HepG2 (cell line): ENCODE measurements around the gene PEX13. TPM values are rescaled to one million over a fixed set of nuclear protein-coding genes. Genes with fewer than 3 reads are reported as not detected.

Experiments used
- ATAC-seq: fragments of 200-7000 bp; cut with Tn5 transposase; 3 replicates; pipeline ENCODE4 v1.9.1; 2020; ENCODE audit warnings: mild to moderate bottlenecking, moderate library complexity
- BruUV-seq: library from RNA; stranded (reverse); fragments of 400-500 nt; replicated peaks from 2 replicates; lab custom pipeline; 2021; lab: Mats Ljungman, UMichigan
- CTCF ChIA-PET: fragments of 300-600 bp; formaldehyde crosslinking; extraction: SDS; loops from one replicate; lab custom pipeline; 2021; ENCODE audit warnings: low total read pairs, inconsistent platforms, low intra/inter-chr PET ratio; lab: Yijun Ruan, JAX
- POLR2A ChIA-PET: fragments of 350-600 bp; sonication (Branson Sonifier 250); formaldehyde crosslinking; loops from one replicate; lab custom pipeline; 2020; ENCODE audit warnings: antibody characterized with exemption, inconsistent platforms; lab: Yijun Ruan, JAX
- DNase-seq: peaks from one replicate; pipeline ENCODE4 v3.0.0-alpha.2; 2015; ENCODE audit warnings: low spot score
- FAIRE-seq: peaks from 3 replicates; lab custom pipeline; 2011; peaks lifted over from hg19 to GRCh38; lab: Jason Lieb, UNC
- H2AFZ ChIP-seq: one replicate; pipeline ENCODE4 v1.6.1; 2011; ENCODE audit warnings: low read length, inconsistent platforms
- H3K27ac ChIP-seq: fragments of 300-600 bp; 3 replicates; pipeline ENCODE4 v1.8.0; 2011; ENCODE audit warnings: mixed run types, mild to moderate bottlenecking, mixed read lengths, low read length, inconsistent platforms; ENCODE audit not compliant: insufficient read depth; ENCODE audit errors: extremely low read length
- H3K27me3 ChIP-seq, 2 experiments: fragments of 200-600 bp in 1 of 2; 2 replicates in 1 of 2; 3 replicates in 1 of 2; pipeline versions ENCODE4 v1.6.0 to v1.8.0; 2011; ENCODE audit warnings: low read length in 2 of 2, mild to moderate bottlenecking in 2 of 2, moderate library complexity in 2 of 2, inconsistent platforms in 1 of 2; ENCODE audit not compliant: insufficient read depth in 2 of 2, control insufficient read depth in 1 of 2
- H3K36me3 ChIP-seq, 2 experiments: fragments of 200-600 bp in 1 of 2; replicated peaks in 1 of 2; 2 replicates in 1 of 2; 3 replicates in 1 of 2; pipeline versions ENCODE4 v1.5.1 to v1.8.0; 2011; ENCODE audit warnings: low read length in 2 of 2, inconsistent platforms in 1 of 2; ENCODE audit not compliant: insufficient read depth in 2 of 2, control insufficient read depth in 1 of 2
- H3K4me1 ChIP-seq: 2 replicates; pipeline ENCODE4 v1.5.1; 2012; ENCODE audit warnings: low read length, inconsistent platforms; ENCODE audit not compliant: insufficient read depth
- H3K4me2 ChIP-seq: 2 replicates; pipeline ENCODE4 v1.6.0; 2011; ENCODE audit warnings: low read depth, low read length, inconsistent platforms
- H3K4me3 ChIP-seq, 3 experiments: fragments of 200-600 bp in 1 of 3; sonication (generic), shearing (Covaris generic) in 1 of 3; replicated peaks in 1 of 3; 2 replicates each; pipeline ENCODE4 v1.5.1; 2011 to 2016; ENCODE audit warnings: low read length in 3 of 3, inconsistent platforms in 2 of 3, low read depth in 2 of 3, mild to moderate bottlenecking in 2 of 3, control low read depth in 1 of 3, mixed read lengths in 1 of 3; ENCODE audit not compliant: insufficient read depth in 1 of 3
- H3K79me2 ChIP-seq: one replicate; pipeline ENCODE4 v1.6.1; 2011; ENCODE audit warnings: low read length, inconsistent platforms; ENCODE audit not compliant: insufficient read depth
- H3K9ac ChIP-seq: 2 replicates; pipeline ENCODE4 v1.6.0; 2011; ENCODE audit warnings: mild to moderate bottlenecking, low read depth, low read length, inconsistent platforms; ENCODE audit not compliant: insufficient read depth
- H3K9me3 ChIP-seq: 2 replicates; pipeline ENCODE4 v1.5.1; 2012; ENCODE audit warnings: mild to moderate bottlenecking, low read length
- H4K20me1 ChIP-seq: 2 replicates; pipeline ENCODE4 v1.6.0; 2011; ENCODE audit warnings: inconsistent platforms, mild to moderate bottlenecking, low read length, moderate library complexity; ENCODE audit not compliant: insufficient read depth
- EP300 ChIP-seq, 3 experiments: sonication (generic) in 1 of 3; formaldehyde crosslinking in 1 of 3; IDR thresholded peaks; 2 replicates each; pipeline versions ENCODE4 v1.5.1 to v1.6.1; 2011 to 2020; ENCODE audit warnings: low read depth in 2 of 3, low read length in 2 of 3, borderline replicate concordance in 1 of 3, improper control_type of control experiment in 1 of 3, mild to moderate bottlenecking in 1 of 3, missing genetic modification reagents in 1 of 3, moderate library complexity in 1 of 3
- HDAC1 ChIP-seq: sonication (generic); formaldehyde crosslinking; IDR thresholded peaks from 2 replicates; pipeline ENCODE4 v1.5.1; 2020; ENCODE audit warnings: mild to moderate bottlenecking, missing genetic modification reagents
- KLF16 ChIP-seq, 2 experiments: sonication (generic) in 1 of 2; formaldehyde crosslinking in 1 of 2; IDR thresholded peaks; 2 replicates each; pipeline versions ENCODE4 v1.6.1 to v1.8.0; 2016 to 2023; ENCODE audit warnings: missing genetic modification reagents in 2 of 2, missing compliant biosample characterization in 1 of 2
- MEIS1 ChIP-seq: sonication (generic); formaldehyde crosslinking; IDR thresholded peaks from 2 replicates; pipeline ENCODE4 v1.9.0; 2021; ENCODE audit warnings: mild to moderate bottlenecking, missing genetic modification reagents, moderate library complexity, borderline replicate concordance
- MTF1 ChIP-seq: sonication (generic); formaldehyde crosslinking; IDR thresholded peaks from 2 replicates; pipeline ENCODE4 v1.5.0; 2020; ENCODE audit warnings: missing genetic modification reagents
- POLR2A ChIP-seq, 2 experiments: IDR thresholded peaks; 2 replicates each; pipeline ENCODE4 v1.6.1; 2011; ENCODE audit warnings: low read depth in 2 of 2, low read length in 2 of 2, mild to moderate bottlenecking in 1 of 2, moderate library complexity in 1 of 2; ENCODE audit not compliant: insufficient read depth in 1 of 2
- REL ChIP-seq: sonication (generic); formaldehyde crosslinking; conservative IDR thresholded peaks from 2 replicates; pipeline ENCODE4 v1.8.0; 2022; ENCODE audit warnings: mild to moderate bottlenecking, missing genetic modification reagents, moderate library complexity
- SIN3A ChIP-seq: IDR thresholded peaks from 2 replicates; pipeline ENCODE4 v1.6.1; 2011; ENCODE audit warnings: low read depth, mild to moderate bottlenecking, control low read depth, low read length, borderline replicate concordance
- SMYD3 ChIP-seq: sonication (generic); formaldehyde crosslinking; IDR thresholded peaks from 2 replicates; pipeline ENCODE4 v1.8.1; 2023; ENCODE audit warnings: mild to moderate bottlenecking, missing genetic modification reagents
- SRF ChIP-seq: IDR thresholded peaks from 2 replicates; pipeline ENCODE4 v1.6.1; 2011; ENCODE audit warnings: mild to moderate bottlenecking, low read depth, low read length, moderate library complexity
- TEAD2 ChIP-seq: sonication (generic); formaldehyde crosslinking; IDR thresholded peaks from 2 replicates; pipeline ENCODE4 v1.9.0; 2021; ENCODE audit warnings: missing genetic modification reagents
- ZNF562 ChIP-seq: sonication (generic); formaldehyde crosslinking; IDR thresholded peaks from 2 replicates; pipeline ENCODE4 v1.8.0; 2022; ENCODE audit warnings: missing genetic modification reagents, borderline replicate concordance
- ZNF772 ChIP-seq: sonication (generic); formaldehyde crosslinking; IDR thresholded peaks from 2 replicates; pipeline ENCODE4 v1.5.0; 2020; ENCODE audit warnings: mild to moderate bottlenecking, missing genetic modification reagents
- ZNF792 ChIP-seq: IDR thresholded peaks from 2 replicates; pipeline ENCODE4 v1.6.1; 2016
- ZNF850 ChIP-seq: sonication (generic); formaldehyde crosslinking; conservative IDR thresholded peaks from 2 replicates; pipeline ENCODE4 v1.9.0; 2021; ENCODE audit warnings: mild to moderate bottlenecking, missing genetic modification reagents
- WGBS: methylation state at CpG from one replicate; pipeline ENCODE4 v1.1.6; 2017; ENCODE audit warnings: low lambda C conversion rate; 5-methylcytosine and 5-hydroxymethylcytosine counted together
- in situ Hi-C: cut with HindIII; loops from 2 replicates; pipeline ENCODE4 v1.10.0; 2017; ENCODE audit warnings: low pct_unique_long_range_greater_than_20kb; ENCODE audit not compliant: extremely low pct_ligation_motif_present
- intact Hi-C: fragments of 100-400 bp; cut with micrococcal nuclease; formaldehyde crosslinking; loops from one replicate; pipeline ENCODE4 v1.10.0; 2022; ENCODE audit not compliant: unreplicated experiment
- polyA plus RNA-seq, 8 experiments: library from polyadenylated mRNA; depleted of rRNA in 3 of 8; stranded (reverse) in 7 of 8; unstranded in 1 of 8; fragments of >200 nt; fragmentation: Illumina TruSeq in 4 of 8; extraction: Trizol in 4 of 8; gene quantifications; 2 replicates each; pipeline versions ENCODE4 v1.2.1 to v1.2.3, GENCODE V29; 2011 to 2016; ENCODE audit warnings: low read depth in 4 of 8, missing spikeins in 1 of 8, mixed read lengths in 1 of 8; ENCODE audit not compliant: insufficient read depth in 1 of 8
- total RNA-seq, 5 experiments: library from RNA; depleted of rRNA; stranded (reverse); fragments of >200 nt; fragmentation: Illumina TruSeq; extraction: Trizol; gene quantifications; 2 replicates each; pipeline ENCODE4 v1.2.3, GENCODE V29; 2016; ENCODE audit warnings: low read depth in 1 of 5
- TF ChIP-seq, protein P1 (sequence below): sonication (generic); formaldehyde crosslinking; IDR thresholded peaks from 2 replicates; pipeline ENCODE4 v1.4.0; 2020; ENCODE audit warnings: mild to moderate bottlenecking, missing genetic modification reagents

PEX13 gene
- total and polyA plus RNA-seq, 2 of the 13 experiments (the other 11 are each of a cell fraction or from before 2014, with no cell fraction given) = 47.9 to 75.9 TPM

DNA sequence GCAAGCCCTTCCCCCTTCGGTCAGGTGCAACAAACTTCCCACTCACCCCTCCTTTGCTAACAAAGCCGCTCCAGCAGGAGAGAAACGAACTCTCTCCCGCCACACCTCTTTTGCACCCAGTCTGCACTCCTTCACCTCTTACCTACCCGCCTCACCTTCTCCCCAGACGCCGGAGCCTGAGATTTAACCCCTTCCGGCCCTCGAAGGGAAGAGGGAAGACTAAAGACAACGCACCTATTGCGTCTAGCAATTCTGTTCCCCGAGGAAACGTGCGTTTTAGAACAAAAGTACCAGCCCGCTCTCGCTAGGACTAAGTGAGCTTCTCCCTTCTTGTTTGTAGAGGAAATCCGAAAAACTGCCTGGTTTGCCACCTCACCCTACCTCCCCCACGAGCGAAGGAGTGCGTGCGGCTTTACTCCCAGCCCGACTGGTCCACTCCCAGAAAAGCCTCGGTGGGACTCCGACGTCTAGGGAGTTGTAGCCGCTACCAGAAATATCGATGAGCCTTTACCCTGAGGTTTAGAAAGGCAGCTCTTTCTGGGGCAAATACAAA is 441 bp upstream of the PEX13 start:
- Histone ChIP-seq H3K4me1 (peaks cover 60% of the 10 kb centered on the region), H3K4me2 (peak overlapping the region; percentile 83), H4K20me1 (0 out of 2 replicates have a peak, but pooled peaks cover 3% of the 10 kb centered on the region), H3K27ac (peak overlapping the region; percentile 99), H2AFZ (peak overlapping the region; percentile 50), H3K79me2 (peaks cover 92% of the 10 kb centered on the region), H3K27me3 (no peaks in the 10 kb centered on the region; a peak in 1 of 5 replicates), H3K36me3 (peaks cover 2 to 29% of the 10 kb centered on the region in 2 experiments; a peak in 2 of 5 replicates), H3K9ac (peak overlapping the region; percentile 97), H3K9me3 (no peaks in the 10 kb centered on the region), H3K4me3 (peak overlapping the region; percentile 74 to 94 (median 93))
- DNase-seq (peak; percentile 55), FAIRE-seq (no peak), ATAC-seq (peak; percentile 63)
- CTCF ChIA-PET = no interaction called here
- in situ Hi-C loops = no loop called here
- POLR2A ChIA-PET = interaction anchor here (0.5 to 2.9 kb wide), 5 partner anchors 10 to 599 kb away, joined by 3 to 20 read pairs (median 6); partner anchors contain the start of gene SANBR
- under 1% methylated on average over 27 of the region's 27 CpGs for WGBS
- intact Hi-C loops = loop anchor here (2.0 to 10.0 kb wide), 3 partner anchors 128 to 160 kb away; partner anchors contain the start of gene REL
- BruUV-seq = no TSS peak
- no peak; the same call in 1 of the 2 replicates for TF ChIP-seq REL (CRISPR knock-in tag)
- TF ChIP-seq POLR2A (IDR thresholded peaks at IDR 0.05; ENCODE audit: insufficient read depth in 1 of 2, low read depth in 2 of 2, low read length in 2 of 2) = peak in 1 of 2 experiments; percentile 58; a peak in 3 of 4 replicates
- TF ChIP-seq KLF16 (CRISPR knock-in tag; IDR thresholded peaks at IDR 0.05) = peak; percentile 82 to 86; a peak in 2 of 4 replicates
- TF ChIP-seq, protein P1, sequence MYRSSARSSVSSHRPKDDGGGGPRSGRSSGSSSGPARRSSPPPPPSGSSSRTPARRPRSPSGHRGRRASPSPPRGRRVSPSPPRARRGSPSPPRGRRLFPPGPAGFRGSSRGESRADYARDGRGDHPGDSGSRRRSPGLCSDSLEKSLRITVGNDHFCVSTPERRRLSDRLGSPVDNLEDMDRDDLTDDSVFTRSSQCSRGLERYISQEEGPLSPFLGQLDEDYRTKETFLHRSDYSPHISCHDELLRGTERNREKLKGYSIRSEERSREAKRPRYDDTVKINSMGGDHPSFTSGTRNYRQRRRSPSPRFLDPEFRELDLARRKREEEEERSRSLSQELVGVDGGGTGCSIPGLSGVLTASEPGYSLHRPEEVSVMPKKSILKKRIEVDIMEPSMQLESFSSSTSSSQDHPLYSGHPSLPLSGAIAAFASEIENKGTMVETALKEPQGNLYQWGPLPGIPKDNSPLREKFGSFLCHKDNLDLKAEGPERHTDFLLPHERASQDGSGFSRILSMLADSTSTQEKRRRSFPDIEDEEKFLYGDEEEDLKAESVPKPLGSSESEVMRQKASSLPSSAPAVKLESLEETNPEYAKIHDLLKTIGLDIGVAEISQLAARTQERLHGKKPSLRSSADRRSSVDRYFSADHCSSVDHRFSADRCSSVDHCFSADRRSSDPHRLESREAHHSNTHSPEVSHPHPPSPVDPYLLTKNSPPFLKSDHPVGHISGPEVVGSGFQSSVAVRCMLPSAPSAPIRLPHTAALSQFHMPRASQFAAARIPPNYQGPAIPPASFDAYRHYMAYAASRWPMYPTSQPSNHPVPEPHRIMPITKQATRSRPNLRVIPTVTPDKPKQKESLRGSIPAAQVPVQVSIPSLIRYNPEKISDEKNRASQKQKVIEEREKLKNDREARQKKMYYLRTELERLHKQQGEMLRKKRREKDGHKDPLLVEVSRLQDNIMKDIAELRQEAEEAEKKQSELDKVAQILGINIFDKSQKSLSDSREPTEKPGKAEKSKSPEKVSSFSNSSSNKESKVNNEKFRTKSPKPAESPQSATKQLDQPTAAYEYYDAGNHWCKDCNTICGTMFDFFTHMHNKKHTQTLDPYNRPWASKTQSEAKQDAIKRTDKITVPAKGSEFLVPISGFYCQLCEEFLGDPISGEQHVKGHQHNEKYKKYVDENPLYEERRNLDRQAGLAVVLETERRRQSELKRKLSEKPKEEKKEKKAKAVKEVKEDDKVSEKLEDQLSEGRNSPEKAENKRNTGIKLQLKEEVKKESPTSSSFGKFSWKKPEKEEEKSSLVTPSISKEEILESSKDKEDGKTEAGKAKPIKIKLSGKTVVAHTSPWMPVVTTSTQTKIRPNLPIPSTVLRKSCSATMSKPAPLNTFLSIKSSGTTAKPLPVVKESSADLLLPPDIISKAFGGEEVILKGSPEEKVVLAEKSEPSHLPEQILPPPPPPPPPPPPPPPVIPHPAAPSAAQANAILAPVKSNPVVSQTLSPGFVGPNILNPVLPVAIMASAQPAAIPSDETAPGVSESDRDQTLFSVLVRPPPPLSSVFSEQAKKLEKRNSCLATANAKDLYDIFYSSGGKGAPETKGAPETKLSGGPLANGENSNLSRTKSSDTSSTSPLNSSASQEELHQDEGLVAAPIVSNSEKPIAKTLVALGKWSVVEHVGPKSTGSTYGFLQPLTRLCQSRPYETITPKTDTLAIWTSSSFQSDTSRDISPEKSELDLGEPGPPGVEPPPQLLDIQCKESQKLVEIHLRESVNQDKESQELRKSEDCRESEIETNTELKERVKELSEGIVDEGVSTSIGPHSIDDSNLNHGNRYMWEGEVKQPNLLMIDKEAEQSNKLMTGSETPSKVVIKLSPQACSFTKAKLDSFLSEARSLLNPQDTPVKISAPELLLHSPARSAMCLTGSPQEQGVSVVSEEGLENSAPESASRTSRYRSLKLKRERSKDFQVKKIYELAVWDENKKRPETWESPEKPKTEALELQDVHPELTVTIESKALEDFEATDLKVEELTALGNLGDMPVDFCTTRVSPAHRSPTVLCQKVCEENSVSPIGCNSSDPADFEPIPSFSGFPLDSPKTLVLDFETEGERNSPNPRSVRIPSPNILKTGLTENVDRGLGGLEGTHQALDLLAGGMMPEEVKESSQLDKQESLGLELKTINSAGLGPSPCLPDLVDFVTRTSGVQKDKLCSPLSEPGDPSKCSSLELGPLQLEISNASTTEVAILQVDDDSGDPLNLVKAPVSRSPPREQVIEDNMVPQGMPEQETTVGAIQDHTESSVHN = peak; percentile 95
- TF ChIP-seq ZNF850 (CRISPR knock-in tag) = 0 out of 2 replicates have a peak, but pooled peaks have one; percentile 31
- 0 out of 2 replicates have a peak, but pooled peaks have one; percentile 8 for TF ChIP-seq SMYD3
- 0 out of 4 replicates have a peak, but pooled peaks of 1 of the 2 experiments have one; percentile 42 for TF ChIP-seq EP300 (IDR thresholded peaks at IDR 0.05; ENCODE audit: low read depth in 2 of 2, low read length in 2 of 2)
- no peak for TF ChIP-seq EP300 (CRISPR knock-in tag; IDR thresholded peaks at IDR 0.05; ENCODE audit: borderline replicate concordance)
- TF ChIP-seq ZNF792 (CRISPR knock-in tag) = 0 out of 2 replicates have a peak, but pooled peaks have one; percentile 16
- no peak for TF ChIP-seq TEAD2
- TF ChIP-seq MTF1 (CRISPR knock-in tag) = no peak
- TF ChIP-seq SRF = no peak
- TF ChIP-seq ZNF772 (CRISPR knock-in tag) = 0 out of 2 replicates have a peak, but pooled peaks have one; percentile 28
- peak; percentile 62; the same call in 1 of the 2 replicates for TF ChIP-seq MEIS1 (CRISPR knock-in tag)
- TF ChIP-seq SIN3A = peak; percentile 87; the same call in 1 of the 2 replicates
- TF ChIP-seq ZNF562 (CRISPR knock-in tag) = no peak
- peak; percentile 68 for TF ChIP-seq HDAC1 (CRISPR knock-in tag)
